ENCODE results near the gene GCLC. TPM values are rescaled to one million over a fixed set of nuclear protein-coding genes. Genes with fewer than 3 reads are reported as not detected.
A peak's percentile ranks its signal among the peaks of the same experiment; 100 is the strongest.

Gene GCLC
- total and polyA plus RNA-seq, 5 donors from 2014 or later = 8.0 to 19.9 (median 9.6) TPM

DNA sequence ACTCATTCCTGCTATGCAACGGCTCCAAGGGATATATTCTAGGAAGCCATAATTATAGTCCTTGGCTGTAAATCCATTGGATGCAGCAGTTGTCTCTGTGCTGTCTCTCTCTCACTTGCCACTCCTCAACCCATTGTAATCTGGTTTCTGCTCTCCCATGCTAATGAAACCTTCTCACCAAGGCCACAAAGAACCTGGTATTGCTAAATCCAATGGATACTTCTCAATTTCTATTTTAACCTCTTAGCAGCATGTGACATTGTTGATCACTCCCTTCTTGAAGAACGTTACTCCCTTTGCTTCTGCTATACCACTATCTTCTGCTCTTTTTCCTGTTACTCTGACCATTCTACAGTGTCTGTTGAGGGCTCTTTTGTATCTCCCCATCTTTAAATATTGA is 39.8 kb upstream of the GCLC start:
- Mint-ChIP-seq H3K27me3 (peaks cover 25% of the 10 kb centered on the region), H3K36me3 (no peaks in the 10 kb centered on the region), H3K9me3 (peaks cover 0 to 1% (median 0%) of the 10 kb centered on the region in 7 donors), H3K4me1 (peaks cover 0 to 3% (median 0%) of the 10 kb centered on the region in 4 donors), H3K4me3 (no peak overlapping the region), H3K27ac (no peak overlapping the region)
- no peaks in the 10 kb centered on the region for H3K36me3 ChIP-seq (ENCODE audit: control insufficient read depth, insufficient read depth, low read length)
- no peaks in the 10 kb centered on the region for H3K9me3 ChIP-seq (ENCODE audit: control insufficient read depth in 2 of 2, low read length in 2 of 2)
- ATAC-seq (ENCODE audit: low read depth in 2 of 2) (no peak), DNase-seq (no peak)
- no peaks in the 10 kb centered on the region for H3K4me1 ChIP-seq (ENCODE audit: control insufficient read depth, insufficient read depth, low read length, poor library complexity, severe bottlenecking)
- no peaks in the 10 kb centered on the region for H3K27me3 ChIP-seq (ENCODE audit: control insufficient read depth, insufficient read depth, low read length)
- H3K27ac ChIP-seq (ENCODE audit: insufficient read depth, low read length, poor library complexity, severe bottlenecking) = no peak overlapping the region
- no peak overlapping the region for H3K4me3 ChIP-seq (ENCODE audit: low read depth, low read length)

DNA sequence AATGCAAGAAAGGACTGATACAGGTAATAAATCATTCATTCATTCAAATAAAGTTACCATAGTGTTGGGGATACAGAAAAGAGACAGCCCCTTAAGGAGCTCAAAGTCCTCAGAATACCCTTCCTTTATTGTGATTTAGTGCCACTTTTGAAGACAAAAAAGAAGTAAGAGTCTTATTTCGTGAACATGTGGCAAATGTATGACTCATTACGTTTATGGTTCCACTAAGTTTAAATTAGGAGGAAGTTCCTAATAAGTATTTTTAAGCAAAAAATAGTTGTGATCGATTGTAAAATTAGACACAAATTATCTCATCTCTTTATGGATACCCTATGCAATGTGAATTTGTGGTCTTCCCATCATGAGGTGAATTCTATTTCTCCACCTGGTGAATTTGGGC is 38.5 kb upstream of the GCLC start:
- Mint-ChIP-seq H3K9me3 (peaks cover 0 to 1% (median 0%) of the 10 kb centered on the region in 7 donors), H3K27me3 (peaks cover 22% of the 10 kb centered on the region), H3K4me3 (no peak overlapping the region), H3K36me3 (no peaks in the 10 kb centered on the region), H3K4me1 (peaks cover 0 to 3% (median 0%) of the 10 kb centered on the region in 4 donors), H3K27ac (no peak overlapping the region)
- DNase-seq (no peak), ATAC-seq (ENCODE audit: low read depth in 2 of 2) (no peak)
- Histone ChIP-seq H3K27me3 (ENCODE audit: control insufficient read depth, insufficient read depth, low read length) (peaks cover 2% of the 10 kb centered on the region), H3K9me3 (ENCODE audit: control insufficient read depth in 2 of 2, low read length in 2 of 2) (no peaks in the 10 kb centered on the region), H3K27ac (ENCODE audit: insufficient read depth, low read length, poor library complexity, severe bottlenecking) (no peak overlapping the region), H3K4me1 (ENCODE audit: control insufficient read depth, insufficient read depth, low read length, poor library complexity, severe bottlenecking) (no peaks in the 10 kb centered on the region), H3K36me3 (ENCODE audit: control insufficient read depth, insufficient read depth, low read length) (no peaks in the 10 kb centered on the region), H3K4me3 (ENCODE audit: low read depth, low read length) (no peak overlapping the region)

DNA sequence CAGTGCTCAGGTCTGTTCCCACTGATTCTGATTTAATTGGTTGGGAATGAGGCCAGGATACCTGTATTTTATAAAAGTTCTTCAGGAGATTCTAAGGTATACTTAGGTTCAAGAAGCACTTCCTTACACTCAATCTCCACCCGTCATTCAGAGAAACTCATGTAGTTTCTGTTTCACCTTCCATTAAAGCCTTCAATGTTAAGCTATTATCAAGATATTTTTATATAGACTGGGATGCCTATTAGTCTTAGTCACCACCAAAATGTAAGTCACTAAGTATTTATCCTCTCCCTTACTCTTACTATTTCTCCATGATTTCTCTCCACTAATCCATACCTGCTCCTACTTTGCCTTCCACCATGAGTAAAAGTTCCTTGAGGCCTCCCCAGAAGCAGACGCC is 38.1 kb upstream of the GCLC start:
- Histone ChIP-seq H3K27me3 (ENCODE audit: control insufficient read depth, insufficient read depth, low read length) (peaks cover 2% of the 10 kb centered on the region), H3K4me3 (ENCODE audit: low read depth, low read length) (no peak overlapping the region), H3K9me3 (ENCODE audit: control insufficient read depth in 2 of 2, low read length in 2 of 2) (no peaks in the 10 kb centered on the region), H3K36me3 (ENCODE audit: control insufficient read depth, insufficient read depth, low read length) (no peaks in the 10 kb centered on the region), H3K27ac (ENCODE audit: insufficient read depth, low read length, poor library complexity, severe bottlenecking) (no peak overlapping the region), H3K4me1 (ENCODE audit: control insufficient read depth, insufficient read depth, low read length, poor library complexity, severe bottlenecking) (no peaks in the 10 kb centered on the region)
- no peak for ATAC-seq (ENCODE audit: low read depth in 2 of 2)
- Mint-ChIP-seq H3K4me3 (no peak overlapping the region), H3K36me3 (no peaks in the 10 kb centered on the region), H3K4me1 (peaks cover 0 to 3% (median 0%) of the 10 kb centered on the region in 4 donors), H3K27me3 (peaks cover 23% of the 10 kb centered on the region), H3K9me3 (peaks cover 0 to 1% (median 0%) of the 10 kb centered on the region in 7 donors), H3K27ac (no peak overlapping the region)
- peak in 1 of 3 donors; percentile 38 for DNase-seq

DNA sequence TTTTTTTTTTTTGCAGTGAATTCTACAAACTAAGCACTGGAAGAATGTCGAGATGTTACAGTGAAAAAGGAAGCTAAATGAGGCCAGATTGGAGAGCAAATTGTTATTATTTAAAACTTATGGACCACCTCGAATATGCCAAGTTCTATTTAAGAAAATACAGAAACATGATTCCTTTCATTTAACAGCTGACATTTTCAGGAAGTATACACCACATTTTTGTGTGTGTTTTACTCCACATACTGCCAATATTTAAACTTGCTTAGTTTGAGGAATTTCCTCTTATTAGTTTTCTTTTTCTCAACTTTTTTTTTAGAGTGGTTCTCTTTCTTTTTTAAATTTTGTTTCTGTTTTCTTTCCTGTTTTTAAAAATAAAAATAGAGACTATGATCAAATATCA is 37.0 kb upstream of the GCLC start:
- H3K27ac Mint-ChIP-seq = no peak overlapping the region
- DNase-seq = no peak
- no peaks in the 10 kb centered on the region for H3K36me3 Mint-ChIP-seq
- H3K27ac ChIP-seq (ENCODE audit: insufficient read depth, low read length, poor library complexity, severe bottlenecking) = no peak overlapping the region
- H3K27me3 Mint-ChIP-seq = peaks cover 18% of the 10 kb centered on the region
- no peaks in the 10 kb centered on the region for H3K4me1 ChIP-seq (ENCODE audit: control insufficient read depth, insufficient read depth, low read length, poor library complexity, severe bottlenecking)
- no peaks in the 10 kb centered on the region for H3K9me3 ChIP-seq (ENCODE audit: control insufficient read depth in 2 of 2, low read length in 2 of 2)
- no peak overlapping the region for H3K4me3 Mint-ChIP-seq
- H3K36me3 ChIP-seq (ENCODE audit: control insufficient read depth, insufficient read depth, low read length) = no peaks in the 10 kb centered on the region
- no peak overlapping the region for H3K4me3 ChIP-seq (ENCODE audit: low read depth, low read length)
- H3K4me1 Mint-ChIP-seq = peaks cover 0 to 3% (median 0%) of the 10 kb centered on the region in 4 donors
- no peak for ATAC-seq (ENCODE audit: low read depth in 2 of 2)
- H3K27me3 ChIP-seq (ENCODE audit: control insufficient read depth, insufficient read depth, low read length) = peaks cover 2% of the 10 kb centered on the region
- H3K9me3 Mint-ChIP-seq = peaks cover 0 to 1% (median 0%) of the 10 kb centered on the region in 7 donors

DNA sequence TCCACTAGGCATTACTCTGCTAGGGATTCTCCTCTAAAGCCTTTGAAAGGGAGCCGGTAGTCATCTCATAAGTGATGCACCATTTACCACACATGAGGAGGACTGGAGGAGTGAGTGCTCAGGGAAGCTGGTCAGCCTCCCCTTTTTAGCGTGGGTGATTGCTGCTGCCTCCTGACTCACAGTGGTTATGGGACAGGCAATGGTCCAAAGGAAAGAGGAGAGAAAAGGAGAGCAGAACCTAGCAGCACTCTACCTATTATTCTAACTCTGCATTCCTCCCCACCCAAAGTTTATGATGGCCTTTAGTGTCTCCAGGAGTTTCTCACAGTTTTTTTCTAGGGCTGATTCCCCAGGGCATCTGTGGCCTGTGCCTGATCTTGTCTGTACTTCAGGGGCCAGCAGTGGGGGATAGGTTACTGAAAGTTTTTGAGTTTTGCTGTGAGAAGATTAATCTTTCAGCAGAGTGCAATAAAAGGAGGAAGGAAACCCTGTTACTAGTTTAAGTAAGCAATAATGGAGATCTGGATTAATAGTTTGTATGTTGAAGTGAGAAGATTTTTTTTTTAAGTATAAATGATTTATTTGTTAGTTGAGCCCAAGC is 36.4 kb upstream of the GCLC start:
- Mint-ChIP-seq H3K4me1 (peaks cover 0 to 3% (median 0%) of the 10 kb centered on the region in 4 donors), H3K27ac (no peak overlapping the region)

DNA sequence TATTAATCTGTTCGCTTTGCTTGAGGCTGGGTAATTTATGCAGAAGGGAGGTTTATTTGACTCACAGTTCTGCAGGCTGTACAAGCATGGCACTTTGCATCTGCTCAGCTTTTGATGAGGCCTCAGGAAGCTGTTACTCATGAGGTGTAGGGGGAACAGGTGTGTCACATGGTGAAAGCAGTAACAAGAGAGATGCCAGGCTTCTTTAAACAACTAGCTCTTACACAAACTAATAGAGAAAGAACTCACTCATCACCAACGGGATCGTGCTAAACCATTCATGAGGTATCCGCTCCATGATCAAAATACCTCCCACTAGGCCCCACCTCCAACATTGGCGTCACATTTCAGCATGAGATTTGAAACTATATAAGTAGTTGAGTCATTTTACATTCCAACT is 34.4 kb upstream of the GCLC start:
- no peaks in the 10 kb centered on the region for H3K9me3 ChIP-seq (ENCODE audit: control insufficient read depth in 2 of 2, low read length in 2 of 2)
- H3K27ac Mint-ChIP-seq = no peak overlapping the region
- H3K4me1 ChIP-seq (ENCODE audit: control insufficient read depth, insufficient read depth, low read length, poor library complexity, severe bottlenecking) = no peaks in the 10 kb centered on the region
- no peak overlapping the region for H3K4me3 Mint-ChIP-seq
- peaks cover 13% of the 10 kb centered on the region for H3K27me3 Mint-ChIP-seq
- ATAC-seq (ENCODE audit: low read depth in 2 of 2) (no peak), DNase-seq (peak in 1 of 3 donors; percentile 6)
- peaks cover 2% of the 10 kb centered on the region for H3K27me3 ChIP-seq (ENCODE audit: control insufficient read depth, insufficient read depth, low read length)
- no peak overlapping the region for H3K27ac ChIP-seq (ENCODE audit: insufficient read depth, low read length, poor library complexity, severe bottlenecking)
- H3K4me3 ChIP-seq (ENCODE audit: low read depth, low read length) = no peak overlapping the region
- no peaks in the 10 kb centered on the region for H3K36me3 Mint-ChIP-seq
- H3K4me1 Mint-ChIP-seq = peaks cover 0 to 3% (median 0%) of the 10 kb centered on the region in 4 donors
- H3K9me3 Mint-ChIP-seq = no peaks in the 10 kb centered on the region
- no peaks in the 10 kb centered on the region for H3K36me3 ChIP-seq (ENCODE audit: control insufficient read depth, insufficient read depth, low read length)

More for the DNA sequence above, 36.4 kb upstream of the GCLC start:
- no peak overlapping the region for H3K27ac ChIP-seq (ENCODE audit: insufficient read depth, low read length, poor library complexity, severe bottlenecking)
- peaks cover 0 to 1% (median 0%) of the 10 kb centered on the region in 7 donors for H3K9me3 Mint-ChIP-seq
- no peak for ATAC-seq (ENCODE audit: low read depth in 2 of 2)
- DNase-seq = no peak
- H3K36me3 ChIP-seq (ENCODE audit: control insufficient read depth, insufficient read depth, low read length) = no peaks in the 10 kb centered on the region
- H3K4me3 ChIP-seq (ENCODE audit: low read depth, low read length) = no peak overlapping the region
- H3K4me3 Mint-ChIP-seq = no peak overlapping the region
- peaks cover 18% of the 10 kb centered on the region for H3K27me3 Mint-ChIP-seq
- H3K9me3 ChIP-seq (ENCODE audit: control insufficient read depth in 2 of 2, low read length in 2 of 2) = no peaks in the 10 kb centered on the region
- no peaks in the 10 kb centered on the region for H3K36me3 Mint-ChIP-seq
- no peaks in the 10 kb centered on the region for H3K4me1 ChIP-seq (ENCODE audit: control insufficient read depth, insufficient read depth, low read length, poor library complexity, severe bottlenecking)
- peaks cover 2% of the 10 kb centered on the region for H3K27me3 ChIP-seq (ENCODE audit: control insufficient read depth, insufficient read depth, low read length)

DNA sequence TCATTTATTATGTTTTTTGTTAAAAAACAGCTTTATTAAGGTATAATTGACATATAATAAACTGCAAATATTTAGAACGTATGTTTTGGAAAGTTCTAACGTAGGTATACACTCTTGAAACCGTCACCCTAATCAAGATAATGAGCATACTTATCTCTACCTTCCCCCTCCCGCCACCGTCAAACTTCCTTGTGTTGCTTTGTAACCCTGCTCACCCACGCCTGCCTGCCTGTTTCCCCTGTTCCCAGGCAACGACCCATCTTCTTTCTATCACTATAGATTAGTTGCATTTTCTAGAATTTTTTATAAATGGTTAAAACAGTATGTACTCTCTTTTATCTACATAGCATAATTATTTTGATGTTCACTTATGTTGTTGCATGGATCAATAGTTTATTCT is 33.5 kb upstream of the GCLC start:
- H3K36me3 Mint-ChIP-seq = no peaks in the 10 kb centered on the region
- ATAC-seq (ENCODE audit: low read depth in 2 of 2) (no peak), DNase-seq (no peak)
- Histone ChIP-seq H3K27me3 (ENCODE audit: control insufficient read depth, insufficient read depth, low read length) (peaks cover 2% of the 10 kb centered on the region), H3K36me3 (ENCODE audit: control insufficient read depth, insufficient read depth, low read length) (no peaks in the 10 kb centered on the region), H3K4me3 (ENCODE audit: low read depth, low read length) (no peak overlapping the region), H3K9me3 (ENCODE audit: control insufficient read depth in 2 of 2, low read length in 2 of 2) (no peaks in the 10 kb centered on the region), H3K4me1 (ENCODE audit: control insufficient read depth, insufficient read depth, low read length, poor library complexity, severe bottlenecking) (no peaks in the 10 kb centered on the region), H3K27ac (ENCODE audit: insufficient read depth, low read length, poor library complexity, severe bottlenecking) (no peak overlapping the region)
- H3K27me3 Mint-ChIP-seq = peaks cover 13% of the 10 kb centered on the region
- H3K9me3 Mint-ChIP-seq = no peaks in the 10 kb centered on the region
- H3K27ac Mint-ChIP-seq = no peak overlapping the region
- peaks cover 0 to 3% (median 0%) of the 10 kb centered on the region in 4 donors for H3K4me1 Mint-ChIP-seq
- no peak overlapping the region for H3K4me3 Mint-ChIP-seq

DNA sequence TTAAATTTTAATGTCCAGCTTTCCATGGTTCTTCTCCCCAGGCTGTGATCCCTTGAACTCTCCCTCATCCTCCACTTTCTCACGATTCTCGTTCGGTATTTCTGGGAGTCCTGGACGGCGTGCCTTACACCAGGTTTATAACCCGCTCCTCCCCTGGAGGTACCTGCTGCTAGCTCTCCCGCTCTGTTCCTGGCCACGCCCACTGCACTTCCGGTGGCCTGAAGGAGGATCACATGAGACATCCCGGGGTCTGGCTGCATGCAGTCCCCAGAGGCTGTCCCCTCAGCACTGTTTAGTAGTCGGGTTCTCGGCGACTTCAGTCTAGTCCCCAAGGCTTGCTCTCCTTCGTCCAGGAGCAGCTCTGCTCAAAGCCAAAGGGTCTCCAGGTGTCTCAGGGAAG is 28.4 kb upstream of the GCLC start:
- no peaks in the 10 kb centered on the region for H3K9me3 ChIP-seq (ENCODE audit: control insufficient read depth in 2 of 2, low read length in 2 of 2)
- Mint-ChIP-seq H3K4me1 (no peaks in the 10 kb centered on the region), H3K27me3 (peaks cover 4% of the 10 kb centered on the region), H3K27ac (peak overlapping the region in 1 of 3 donors; percentile 86), H3K9me3 (no peaks in the 10 kb centered on the region), H3K4me3 (no peak overlapping the region), H3K36me3 (no peaks in the 10 kb centered on the region)
- no peaks in the 10 kb centered on the region for H3K36me3 ChIP-seq (ENCODE audit: control insufficient read depth, insufficient read depth, low read length)
- no peak overlapping the region for H3K4me3 ChIP-seq (ENCODE audit: low read depth, low read length)
- no peaks in the 10 kb centered on the region for H3K4me1 ChIP-seq (ENCODE audit: control insufficient read depth, insufficient read depth, low read length, poor library complexity, severe bottlenecking)
- DNase-seq = no peak
- ATAC-seq (ENCODE audit: low read depth in 2 of 2) = no peak
- H3K27ac ChIP-seq (ENCODE audit: insufficient read depth, low read length, poor library complexity, severe bottlenecking) = no peak overlapping the region
- H3K27me3 ChIP-seq (ENCODE audit: control insufficient read depth, insufficient read depth, low read length) = peaks cover 1% of the 10 kb centered on the region
